Measurements from ENCODE around the gene FOXJ3. TPM values are rescaled to one million over a fixed set of nuclear protein-coding genes. Genes with fewer than 3 reads are reported as not detected.

Gene FOXJ3
- total RNA-seq, 1 donor from 2014 or later, result 30.9 TPM

GRCh38 chr1:42171679-42172266 is 163.3 kb downstream of the FOXJ3 start:
- no peaks in the 10 kb centered on the region for H3K4me1 Mint-ChIP-seq (ENCODE audit: low read depth)
- H3K36me3 Mint-ChIP-seq (ENCODE audit: low read depth), result no peaks in the 10 kb centered on the region
- no peak for TF ChIP-seq CTCF (IDR thresholded peaks at IDR 0.05)
- DNase-seq (ENCODE audit: low spot score), result no peak
- no peak overlapping the region for H3K27ac Mint-ChIP-seq (ENCODE audit: unreplicated experiment)
- H3K4me3 Mint-ChIP-seq (ENCODE audit: unreplicated experiment), result no peak overlapping the region
- no peaks in the 10 kb centered on the region for H3K9me3 Mint-ChIP-seq (ENCODE audit: low read depth)
- H3K27me3 Mint-ChIP-seq (ENCODE audit: low read depth), result no peaks in the 10 kb centered on the region

- no peak for DNase-seq (ENCODE audit: low spot score)
- H3K27ac Mint-ChIP-seq (ENCODE audit: unreplicated experiment), result no peak overlapping the region
- H3K4me1 Mint-ChIP-seq (ENCODE audit: low read depth), result peaks cover 6% of the 10 kb centered on the region
- no peaks in the 10 kb centered on the region for H3K27me3 Mint-ChIP-seq (ENCODE audit: low read depth)
- no peaks in the 10 kb centered on the region for H3K9me3 Mint-ChIP-seq (ENCODE audit: low read depth)
- no peak for TF ChIP-seq CTCF (IDR thresholded peaks at IDR 0.05)
- no peak overlapping the region for H3K4me3 Mint-ChIP-seq (ENCODE audit: unreplicated experiment)
- H3K36me3 Mint-ChIP-seq (ENCODE audit: low read depth), result no peaks in the 10 kb centered on the region
Measured at GRCh38 chr1:42170779-42171621, 164.0 kb downstream of the FOXJ3 start.

GRCh38 chr1:42168763-42169162 is 166.3 kb downstream of the FOXJ3 start:
- no peak for DNase-seq (ENCODE audit: low spot score)
- H3K9me3 Mint-ChIP-seq (ENCODE audit: low read depth), result no peaks in the 10 kb centered on the region
- H3K27ac Mint-ChIP-seq (ENCODE audit: unreplicated experiment), result no peak overlapping the region
- TF ChIP-seq CTCF (IDR thresholded peaks at IDR 0.05), result no peak
- H3K36me3 Mint-ChIP-seq (ENCODE audit: low read depth), result no peaks in the 10 kb centered on the region
- H3K4me1 Mint-ChIP-seq (ENCODE audit: low read depth), result peaks cover 14% of the 10 kb centered on the region
- no peaks in the 10 kb centered on the region for H3K27me3 Mint-ChIP-seq (ENCODE audit: low read depth)
- H3K4me3 Mint-ChIP-seq (ENCODE audit: unreplicated experiment), result no peak overlapping the region

GRCh38 chr1:42168391-42168670 is 166.7 kb downstream of the FOXJ3 start:
- no peaks in the 10 kb centered on the region for H3K27me3 Mint-ChIP-seq (ENCODE audit: low read depth)
- DNase-seq (ENCODE audit: low spot score), result no peak
- H3K36me3 Mint-ChIP-seq (ENCODE audit: low read depth), result no peaks in the 10 kb centered on the region
- no peak overlapping the region for H3K27ac Mint-ChIP-seq (ENCODE audit: unreplicated experiment)
- H3K9me3 Mint-ChIP-seq (ENCODE audit: low read depth), result no peaks in the 10 kb centered on the region
- TF ChIP-seq CTCF (IDR thresholded peaks at IDR 0.05), result no peak
- no peak overlapping the region for H3K4me3 Mint-ChIP-seq (ENCODE audit: unreplicated experiment)
- peaks cover 14% of the 10 kb centered on the region for H3K4me1 Mint-ChIP-seq (ENCODE audit: low read depth)

GRCh38 chr1:42167611-42168390 is 167.2 kb downstream of the FOXJ3 start:
- Mint-ChIP-seq H3K9me3 (ENCODE audit: low read depth) (no peaks in the 10 kb centered on the region), H3K27ac (ENCODE audit: unreplicated experiment) (no peak overlapping the region), H3K4me1 (ENCODE audit: low read depth) (peaks cover 14% of the 10 kb centered on the region), H3K36me3 (ENCODE audit: low read depth) (no peaks in the 10 kb centered on the region), H3K4me3 (ENCODE audit: unreplicated experiment) (no peak overlapping the region), H3K27me3 (ENCODE audit: low read depth) (no peaks in the 10 kb centered on the region)
- DNase-seq (ENCODE audit: low spot score), result no peak
- no peak for TF ChIP-seq CTCF (IDR thresholded peaks at IDR 0.05)

Data from chondrocyte (in vitro differentiated cells).